GM21447 (cell line): Measurements from ENCODE around the gene IL7R.
"Not testable (repeated sequence)": the region's sequence is repeated elsewhere in the genome, so short reads cannot be mapped to it uniquely, and the experiment has no call there.

Source experiments
- ATAC-seq: cut with Tn5 transposase; IDR thresholded peaks from one replicate; pipeline ENCODE4 v1.9.1; 2021; ENCODE audit not compliant: unreplicated experiment

IL7R gene

DNA sequence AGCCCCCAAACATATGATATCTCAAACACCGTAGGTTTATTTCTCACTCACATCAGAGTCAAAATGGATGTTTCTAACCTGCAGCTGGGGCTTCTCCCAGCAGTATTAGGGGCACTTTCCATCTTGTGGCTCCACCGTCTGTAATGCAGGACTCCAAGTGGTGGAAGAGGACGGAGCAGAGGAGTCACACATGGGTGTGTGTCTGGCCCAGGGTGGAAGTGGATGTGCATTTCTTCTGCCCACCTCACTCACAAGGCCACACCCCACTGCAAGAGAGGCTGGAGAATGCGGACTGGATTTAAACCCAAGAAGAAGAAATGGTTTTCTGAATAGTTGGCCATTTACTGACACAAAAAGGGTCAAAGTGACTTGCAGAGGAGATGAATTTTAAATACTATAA, 13.9 kb downstream of the IL7R start:
- ATAC-seq = no peak

DNA sequence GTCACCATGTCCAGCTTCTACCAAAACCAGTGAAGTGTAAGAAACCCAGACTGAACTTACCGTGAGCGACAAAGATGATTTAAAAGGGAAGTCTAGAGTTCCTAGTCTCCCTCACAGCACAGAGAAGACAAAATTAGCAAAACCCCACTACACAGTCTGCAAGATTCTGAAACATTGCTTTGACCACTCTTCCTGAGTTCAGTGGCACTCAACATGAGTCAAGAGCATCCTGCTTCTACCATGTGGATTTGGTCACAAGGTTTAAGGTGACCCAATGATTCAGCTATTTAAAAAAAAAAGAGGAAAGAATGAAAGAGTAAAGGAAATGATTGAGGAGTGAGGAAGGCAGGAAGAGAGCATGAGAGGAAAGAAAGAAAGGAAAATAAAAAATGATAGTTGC, 19.8 kb downstream of the IL7R start:
- ATAC-seq = peak; percentile 54

DNA sequence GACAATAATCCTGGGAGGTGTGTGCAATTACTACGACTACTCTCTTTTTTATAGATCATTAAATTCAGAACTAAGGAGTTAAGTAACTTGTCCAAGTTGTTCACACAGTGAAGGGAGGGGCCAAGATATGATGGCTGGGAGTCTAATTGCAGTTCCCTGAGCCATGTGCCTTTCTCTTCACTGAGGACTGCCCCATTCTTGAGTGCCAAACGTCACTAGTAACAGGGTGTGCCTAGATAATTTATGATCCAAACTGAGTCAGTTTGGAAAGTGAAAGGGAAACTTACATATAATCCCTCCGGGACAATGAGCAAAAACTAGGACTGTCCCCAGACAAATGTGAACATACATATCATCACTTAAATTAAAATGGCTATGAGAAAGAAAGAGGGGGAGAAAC, 20.2 kb downstream of the IL7R start:
- no peak for ATAC-seq

DNA sequence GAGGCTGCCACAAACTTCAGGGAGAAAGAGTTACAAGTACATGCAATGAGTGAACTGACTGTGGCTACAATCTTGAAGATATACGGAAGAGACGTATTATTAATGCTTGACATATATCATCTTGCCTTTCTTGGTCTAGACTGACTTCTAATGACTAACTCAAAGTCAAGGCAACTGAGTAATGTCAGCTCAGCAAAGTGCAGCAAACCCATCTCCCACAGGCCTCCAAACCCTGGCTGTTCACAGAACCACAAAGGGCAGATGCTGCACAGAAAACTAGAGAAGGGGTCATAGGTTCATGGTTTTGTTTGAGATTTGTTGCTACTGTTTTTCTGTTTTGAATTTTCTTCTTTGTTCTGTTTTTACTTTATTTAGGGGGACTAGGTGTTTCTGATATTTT, 21.0 kb downstream of the IL7R start:
- no peak for ATAC-seq

DNA sequence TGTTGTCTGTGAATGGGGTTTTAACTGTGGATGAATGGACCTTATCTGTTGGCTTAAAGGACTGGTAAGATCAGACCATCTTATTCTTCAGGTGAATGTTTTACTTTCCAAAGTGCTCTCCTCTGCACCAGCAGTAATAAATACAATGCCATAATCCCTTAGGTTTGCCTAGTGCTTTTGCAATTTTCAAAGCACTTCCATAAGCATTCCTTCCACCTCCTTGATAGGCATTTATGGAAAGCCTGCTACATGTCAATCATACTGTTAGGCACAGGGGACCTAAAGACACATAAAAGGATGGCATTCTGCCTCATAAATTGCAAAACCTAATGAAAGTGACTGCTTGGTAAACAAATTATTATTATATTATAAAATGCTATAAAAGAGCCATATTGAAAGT, 21.4 kb downstream of the IL7R start:
- no peak for ATAC-seq

DNA sequence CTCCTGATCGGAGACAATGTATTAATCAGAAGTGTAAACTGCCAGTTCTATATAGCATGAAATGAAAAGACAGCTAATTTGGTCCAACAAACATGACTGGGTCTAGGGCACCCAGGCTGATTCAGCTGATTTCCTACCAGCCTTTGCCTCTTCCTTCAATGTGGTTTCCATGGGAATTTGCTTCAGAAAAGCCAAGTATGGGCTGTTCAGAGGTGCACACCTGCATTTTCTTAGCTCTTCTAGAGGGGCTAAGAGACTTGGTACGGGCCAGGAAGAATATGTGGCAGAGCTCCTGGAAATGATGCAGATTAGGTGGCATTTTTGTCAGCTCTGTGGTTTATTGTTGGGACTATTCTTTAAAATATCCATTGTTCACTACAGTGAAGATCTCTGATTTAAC, 22.4 kb downstream of the IL7R start:
- no peak for ATAC-seq

DNA sequence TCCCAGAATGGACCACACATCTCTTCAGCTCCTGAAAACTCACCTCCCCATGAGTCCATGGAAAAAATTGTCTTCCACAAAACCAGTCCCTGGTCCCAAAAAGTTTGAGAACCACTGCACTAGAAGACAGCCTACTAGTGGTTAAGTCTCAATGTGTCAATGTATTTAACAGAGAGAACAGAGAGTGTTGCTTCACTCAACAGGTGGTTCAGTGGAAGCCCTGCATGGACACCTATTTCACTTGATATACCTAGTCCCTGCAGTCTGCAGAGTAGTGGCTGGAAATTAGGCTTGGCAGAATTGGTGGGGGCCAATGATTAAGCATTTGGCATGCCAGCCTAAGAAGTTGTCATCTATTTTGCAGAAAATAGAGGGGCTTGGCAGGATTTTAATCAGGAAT, 23.0 kb downstream of the IL7R start:
- ATAC-seq = no peak

DNA sequence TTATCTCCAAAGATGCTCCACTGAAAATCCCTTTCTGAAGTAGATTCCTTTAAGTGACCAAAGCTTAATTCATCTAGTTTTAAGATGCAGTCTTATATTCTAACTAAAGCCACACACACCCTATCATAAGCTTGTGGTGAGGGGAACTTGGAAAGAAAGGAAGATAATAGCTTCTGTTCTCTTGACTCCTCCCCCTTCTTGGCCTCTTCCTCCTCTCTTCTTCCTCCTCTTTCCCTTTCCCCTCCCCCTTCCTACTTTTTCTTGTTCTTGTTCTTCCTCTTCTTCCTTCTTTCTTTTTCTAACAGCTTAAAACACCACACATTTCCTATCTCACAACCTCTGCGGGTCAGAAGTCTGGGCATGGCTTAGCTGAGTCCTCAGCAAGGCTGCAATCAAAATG, 23.5 kb downstream of the IL7R start:
- no peak for ATAC-seq

DNA sequence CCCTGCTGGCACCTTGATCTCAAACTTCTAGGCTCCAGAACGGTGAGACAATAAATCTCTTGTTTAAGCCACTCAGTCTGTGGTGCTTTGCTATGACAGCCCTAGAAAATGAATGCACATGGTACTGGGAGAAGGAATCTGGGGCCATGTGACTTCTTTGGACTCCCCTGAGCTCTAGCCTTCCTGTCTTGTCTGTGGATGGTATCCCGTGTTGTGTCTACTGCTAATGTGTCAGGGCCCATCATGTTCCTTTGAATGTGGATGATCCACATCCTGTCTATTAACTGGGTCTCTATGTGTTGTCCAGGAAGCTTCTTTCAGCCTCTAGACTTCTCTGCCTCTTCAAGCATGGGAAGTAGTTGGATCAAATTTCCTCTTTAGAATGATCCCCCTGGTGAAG, 25.1 kb downstream of the IL7R start:
- ATAC-seq = no peak

DNA sequence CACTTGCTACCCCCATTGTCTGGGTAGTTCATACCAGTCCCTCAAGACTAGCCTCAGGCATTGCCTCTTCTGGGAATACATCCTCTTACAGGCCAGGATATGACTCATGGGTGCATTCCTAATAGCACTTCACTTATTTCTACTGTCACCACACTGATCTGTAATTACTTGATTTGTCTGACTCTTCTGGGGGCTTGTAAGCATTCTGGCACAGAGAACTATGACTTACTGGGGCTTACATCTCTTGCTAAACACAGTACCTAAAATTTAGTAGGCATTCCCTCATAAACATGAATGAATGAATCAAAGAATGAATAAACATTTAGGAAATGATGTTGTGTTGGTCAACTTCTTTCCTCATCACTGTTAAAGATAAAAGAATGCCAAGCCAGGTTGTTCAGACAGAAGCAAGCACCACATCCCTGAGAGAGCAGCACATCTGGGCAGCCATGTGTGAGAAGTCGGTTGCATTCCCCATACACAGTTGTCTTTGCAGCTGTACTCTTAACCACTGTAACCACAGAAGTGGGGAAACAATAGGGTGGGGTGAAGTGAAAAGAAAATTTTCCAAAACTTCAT, 27.6 kb downstream of the IL7R start:
- ATAC-seq = peak; percentile 90

DNA sequence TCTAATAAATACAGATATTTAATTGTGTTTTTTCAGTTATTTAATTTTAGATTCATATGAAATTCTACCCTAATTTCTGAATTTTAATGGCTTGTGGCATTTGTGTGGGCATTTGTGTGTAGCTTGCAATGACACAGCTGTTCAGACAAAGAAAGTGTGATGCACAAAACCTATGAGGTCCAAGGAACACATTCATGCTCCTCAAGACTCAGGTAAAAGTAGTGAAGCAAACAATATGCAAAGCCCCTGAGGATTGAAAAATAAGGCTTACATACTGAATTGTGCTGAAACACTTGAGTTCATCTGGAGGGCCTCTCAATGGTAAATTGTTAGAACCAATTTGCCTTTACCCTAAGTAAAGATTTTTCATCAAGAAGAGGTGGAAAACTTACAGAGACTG, 28.1 kb downstream of the IL7R start:
- ATAC-seq = peak; percentile 15

DNA sequence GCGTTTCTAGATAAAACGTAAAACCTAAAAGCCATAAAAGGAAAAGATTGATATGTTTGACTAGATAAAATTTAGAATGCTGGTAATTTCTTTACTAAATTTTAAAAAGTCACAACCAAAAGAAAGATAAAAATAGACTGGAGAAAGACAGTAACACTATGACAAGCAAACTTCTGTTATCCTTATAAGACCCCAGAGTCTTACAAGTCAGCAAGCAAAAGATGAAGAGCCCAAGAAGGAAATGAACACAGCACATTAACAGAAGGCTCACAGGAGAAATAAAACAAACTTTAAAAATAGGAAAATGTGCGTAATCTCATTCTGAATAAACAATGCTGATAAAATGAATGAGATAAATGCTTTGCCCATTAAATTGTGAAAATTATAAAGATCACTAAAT, 29.7 kb downstream of the IL7R start:
- ATAC-seq = no peak

DNA sequence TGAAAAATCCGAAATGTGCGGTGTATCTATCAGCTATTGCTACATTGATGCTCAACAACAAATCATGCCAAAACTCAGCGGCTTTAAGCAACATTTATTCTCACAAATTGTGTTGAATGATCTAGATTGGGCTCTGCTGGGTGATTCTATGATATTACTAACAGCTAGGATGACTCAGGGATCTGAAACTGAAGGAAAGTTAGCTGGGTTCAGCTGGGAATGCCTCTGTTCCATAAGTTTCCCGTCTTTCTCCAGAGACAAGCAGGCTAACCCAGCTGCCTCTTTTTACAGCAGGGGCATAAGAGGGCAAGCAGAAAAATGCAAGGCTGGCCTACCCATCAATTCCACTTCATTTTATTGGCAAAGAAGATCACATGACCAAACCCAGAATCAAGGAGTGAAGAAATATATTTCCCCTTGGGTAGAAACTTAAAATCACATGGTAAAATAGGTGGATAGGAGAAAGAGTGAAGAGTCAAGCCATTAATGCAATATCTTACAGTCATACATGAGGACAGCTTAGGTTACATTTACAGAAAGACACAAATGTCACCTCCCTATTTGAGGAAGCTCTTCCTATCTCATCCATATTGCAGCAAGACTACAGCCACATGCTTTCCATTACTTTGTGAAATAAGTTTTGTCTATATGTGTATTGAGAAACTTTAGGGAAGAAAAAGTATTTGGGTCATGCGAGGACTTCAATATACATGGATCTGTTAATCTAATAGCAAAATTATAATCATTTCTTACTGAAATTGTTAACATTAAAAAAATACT, 30.8 kb downstream of the IL7R start:
- ATAC-seq = no peak

DNA sequence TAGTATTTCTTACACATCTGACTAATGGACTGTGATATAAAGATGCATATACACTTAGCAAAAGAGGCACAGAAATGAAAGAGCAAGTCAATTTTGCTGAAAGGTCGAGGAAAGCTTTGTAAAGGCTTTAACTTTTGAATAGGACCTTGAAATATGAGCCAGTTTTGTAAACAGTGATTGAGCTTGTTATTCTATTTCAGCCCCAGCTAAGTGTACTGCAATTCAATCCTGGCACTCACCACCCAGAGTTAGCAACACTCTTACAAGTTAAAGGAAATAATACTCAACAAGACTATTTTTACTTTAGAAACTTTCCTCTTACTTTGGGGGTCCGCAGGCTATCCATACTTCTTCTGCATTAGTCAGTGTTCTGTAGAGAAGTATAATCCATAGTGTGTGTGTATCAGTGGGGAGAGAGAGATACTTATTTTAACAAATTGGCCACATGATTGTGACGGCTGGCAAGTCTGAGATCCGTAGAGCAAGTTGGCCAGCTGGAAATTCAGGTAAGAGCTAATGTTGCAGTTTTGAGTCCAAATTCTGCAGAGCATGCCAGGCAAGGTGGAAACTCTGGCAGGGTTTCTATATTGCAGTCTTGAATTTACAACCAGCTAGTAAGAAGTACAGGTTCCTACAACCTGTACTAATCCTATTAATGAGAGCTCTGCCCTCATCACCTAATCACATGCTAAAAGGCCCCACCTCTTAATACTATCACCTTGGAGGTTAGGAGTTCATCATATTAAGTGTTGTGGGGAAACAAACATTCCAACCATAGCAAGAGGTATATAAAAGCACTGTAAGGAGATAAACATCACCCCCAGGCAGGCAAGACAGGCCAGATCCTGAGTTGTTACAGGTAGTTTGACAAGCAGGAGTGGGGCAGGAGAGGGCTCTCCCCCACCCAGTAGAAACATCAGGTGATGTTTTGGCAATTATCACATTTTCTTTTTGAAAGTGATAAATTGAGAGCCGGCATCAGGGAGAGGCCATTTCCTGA, 33.6 kb downstream of the IL7R start:
- no peak for ATAC-seq

DNA sequence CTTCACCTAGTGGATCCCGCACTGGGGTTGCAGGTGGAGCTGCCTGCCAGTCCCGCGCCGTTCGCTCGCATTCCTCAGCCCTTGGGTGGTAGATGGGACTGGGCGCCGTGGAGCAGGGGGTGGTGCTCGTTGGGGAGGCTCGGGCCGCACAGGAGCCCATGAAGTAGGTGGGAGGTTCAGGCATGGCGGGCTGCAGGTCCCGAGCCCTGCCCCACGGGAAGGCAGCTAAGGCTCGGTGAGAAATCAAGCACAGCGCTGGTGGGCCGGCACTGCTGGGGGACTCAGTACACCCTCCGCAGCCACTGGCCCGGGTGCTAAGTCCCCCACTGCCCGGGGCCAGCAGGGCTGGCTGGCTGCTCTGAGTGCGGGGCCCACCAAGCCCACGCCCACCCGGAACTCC, 36.1 kb downstream of the IL7R start:
- ATAC-seq = not testable (repeated sequence)

DNA sequence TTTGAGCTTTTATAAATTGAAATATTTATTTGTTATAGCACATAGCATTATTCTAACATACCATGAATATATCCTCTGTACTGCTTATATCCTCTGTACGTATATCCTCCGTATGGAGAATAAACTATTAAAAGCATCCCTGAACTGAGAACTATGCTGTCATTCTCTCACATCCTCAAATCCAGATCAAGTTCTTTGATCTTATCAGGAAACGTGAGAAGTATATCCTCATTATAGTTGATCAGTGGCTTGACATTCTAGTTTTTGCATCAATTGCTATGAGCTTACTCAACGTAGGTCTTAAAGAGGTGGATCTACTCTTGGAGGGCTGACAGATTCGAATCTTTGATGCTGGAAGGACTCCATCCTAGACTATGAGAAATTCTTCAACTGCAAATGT, 37.4 kb downstream of the IL7R start:
- no peak for ATAC-seq

DNA sequence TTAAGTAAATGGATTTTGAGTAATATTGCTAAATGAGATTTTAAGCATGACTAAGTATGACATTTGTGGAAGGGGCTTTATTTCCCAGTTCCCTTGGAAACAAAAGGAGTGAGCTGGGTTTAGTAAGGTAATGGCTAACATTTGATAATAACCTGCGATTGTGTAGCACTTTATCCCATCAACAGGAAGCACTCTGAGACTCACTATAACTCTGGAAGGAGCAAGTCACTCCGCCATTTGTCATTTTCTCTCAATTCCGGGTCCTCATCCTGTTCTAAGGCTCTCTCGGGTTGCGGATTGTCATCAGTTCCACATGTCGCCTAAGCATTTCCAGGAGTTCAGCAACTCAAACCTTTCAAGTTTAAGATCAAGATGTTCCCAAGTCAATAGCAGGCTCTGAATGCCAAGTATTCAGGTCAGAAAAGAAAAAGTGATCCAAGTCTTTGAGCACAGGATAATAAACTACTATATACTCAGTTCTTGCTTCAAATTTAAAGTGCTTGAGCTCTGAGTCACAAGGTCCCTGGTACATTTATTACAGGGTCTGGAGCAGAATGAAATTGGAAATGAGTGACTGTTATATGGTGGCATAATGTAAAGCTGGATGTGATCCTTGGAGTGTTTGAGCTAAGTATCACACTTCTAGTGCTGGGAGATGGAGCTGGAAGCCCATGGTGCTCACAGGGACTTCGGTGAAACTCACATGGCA, 42.4 kb downstream of the IL7R start:
- no peak for ATAC-seq

DNA sequence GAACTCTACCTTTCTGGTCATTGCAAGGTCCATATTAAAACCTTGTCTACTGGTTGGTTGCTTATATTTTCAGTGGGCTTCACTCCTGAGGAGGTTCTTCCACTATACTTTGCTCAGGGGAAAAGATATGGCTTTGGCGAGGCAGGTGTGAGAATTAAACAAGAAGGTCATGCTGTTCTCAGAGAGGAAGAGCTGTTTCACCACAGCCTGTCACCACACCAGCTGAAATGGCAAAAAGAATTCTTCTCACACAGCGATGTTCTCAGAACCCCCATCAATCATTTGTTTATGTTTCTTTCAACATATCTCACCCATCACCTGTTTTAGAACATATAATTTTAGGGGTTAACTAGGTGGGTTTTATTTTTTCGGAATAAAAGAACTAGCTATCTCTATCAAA, 43.1 kb downstream of the IL7R start:
- ATAC-seq = peak; percentile 29

DNA sequence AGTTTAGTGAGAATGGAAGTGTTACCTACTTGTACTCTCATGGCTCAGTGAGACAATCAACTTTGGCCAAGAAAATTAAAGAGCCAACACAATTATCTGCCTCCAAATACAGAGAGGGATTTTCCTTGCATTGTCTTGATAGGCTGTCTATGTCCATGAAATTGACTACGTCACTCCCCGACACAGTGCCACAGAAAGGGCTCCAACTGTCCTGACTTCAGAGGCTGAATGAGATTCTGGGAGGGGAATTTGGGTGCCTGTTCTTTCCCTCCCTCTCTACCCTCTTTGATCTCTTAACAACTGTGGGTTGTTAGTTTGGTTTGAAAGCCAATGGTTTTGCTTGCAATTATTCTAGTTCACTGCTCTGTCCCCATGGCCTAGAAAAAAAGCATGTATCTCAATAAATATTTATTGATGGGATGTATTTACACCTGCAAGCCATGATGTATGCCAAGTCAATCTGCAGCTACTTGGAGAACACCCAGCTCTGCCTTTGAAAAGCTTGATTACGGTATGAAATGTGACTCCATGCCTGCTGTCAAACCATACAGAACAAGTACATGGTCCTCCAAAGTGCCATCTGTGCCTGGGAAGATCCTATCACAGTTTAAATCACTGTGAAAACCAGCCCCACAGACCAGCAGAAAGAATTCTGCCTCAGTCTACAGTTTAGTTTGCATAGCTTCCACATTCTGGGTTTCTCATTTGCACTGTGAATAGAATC, 44.4 kb downstream of the IL7R start:
- ATAC-seq = no peak

DNA sequence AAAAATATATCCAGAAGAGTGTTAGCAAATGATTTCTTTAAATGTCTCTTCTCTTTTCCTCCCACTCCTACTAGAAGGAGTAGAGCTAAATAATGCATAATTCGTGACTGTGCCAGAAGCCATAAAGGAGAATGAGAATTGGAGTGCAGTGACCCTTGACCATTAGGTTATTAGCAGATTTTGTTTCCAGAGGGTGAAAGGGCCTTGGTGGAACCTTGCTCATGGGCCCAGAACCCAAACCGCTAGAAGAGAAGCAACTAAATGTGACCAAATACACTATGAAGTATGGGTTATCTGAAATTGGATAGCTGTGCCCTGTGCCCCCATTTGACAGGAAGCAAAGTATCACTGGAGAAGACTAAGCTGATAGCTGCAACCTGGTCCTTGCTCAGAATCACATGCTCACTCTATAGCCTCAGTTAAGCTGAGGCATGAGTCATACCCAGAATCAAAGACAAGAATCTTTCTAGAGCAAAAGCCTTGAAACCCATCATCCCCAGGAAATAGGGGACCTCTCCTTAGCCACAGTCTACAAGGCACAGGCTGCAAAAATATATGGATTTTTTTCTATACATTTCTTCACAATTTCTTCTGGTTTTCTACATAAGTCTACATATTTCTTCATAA, 45.5 kb downstream of the IL7R start:
- ATAC-seq = peak; percentile 68
